WTC11 (cell line): ENCODE measurements around the gene ATP4A.

Source experiments
- CTCF ChIP-seq: fragments of 200-600 bp; IDR thresholded peaks from 2 replicates; pipeline ENCODE4 v1.8.0; 2022; ENCODE audit warnings: antibody characterized with exemption
- E2F4 ChIP-seq: sonication (generic); formaldehyde crosslinking; IDR thresholded peaks from 2 replicates; pipeline ENCODE4 v1.8.1; 2022; ENCODE audit warnings: low read depth, mild to moderate bottlenecking, moderate library complexity, missing genetic modification reagents, borderline replicate concordance
- FOXJ3 ChIP-seq: sonication (generic); formaldehyde crosslinking; IDR thresholded peaks from 2 replicates; pipeline ENCODE4 v1.9.0; 2021; ENCODE audit warnings: missing genetic modification reagents, mild to moderate bottlenecking, borderline replicate concordance
- NR1H2 ChIP-seq: sonication (generic); formaldehyde crosslinking; IDR thresholded peaks from 2 replicates; pipeline ENCODE4 v1.9.0; 2021; ENCODE audit warnings: mild to moderate bottlenecking, moderate library complexity, missing genetic modification reagents
- TF ChIP-seq, protein P1 (sequence below): sonication (generic); formaldehyde crosslinking; IDR thresholded peaks from 2 replicates; pipeline ENCODE4 v1.8.0; 2022; ENCODE audit warnings: mild to moderate bottlenecking, missing genetic modification reagents

DNA sequence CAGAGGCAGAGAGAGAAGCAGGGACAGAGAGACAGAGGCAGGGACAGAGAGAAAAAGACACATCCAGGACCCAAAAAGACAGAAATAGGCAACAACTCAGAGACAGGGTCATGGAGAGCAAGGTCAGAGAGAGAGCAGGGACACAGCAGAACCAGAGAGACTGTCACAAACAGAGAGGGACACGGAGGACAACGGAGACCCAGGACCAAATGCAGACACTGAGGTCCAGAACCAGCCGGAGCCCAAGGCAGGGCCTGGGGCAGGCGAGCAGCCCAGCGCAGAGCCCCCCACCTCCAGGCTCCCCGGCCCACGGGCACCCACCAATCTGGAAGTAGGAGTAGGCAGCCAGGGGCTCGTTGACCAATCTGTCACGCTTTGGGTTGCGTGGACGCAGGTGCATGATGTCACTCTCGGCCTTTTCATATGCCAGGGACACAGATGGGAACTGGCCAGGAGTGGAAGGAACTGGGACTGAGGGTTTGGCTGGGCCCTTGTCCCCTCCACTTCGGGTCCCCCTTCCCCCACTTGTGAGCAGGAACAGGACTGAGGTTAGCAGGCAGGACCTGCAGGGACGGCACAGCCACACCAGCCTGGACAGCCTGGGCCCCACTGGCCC lies 10.0 kb downstream of the ATP4A start:
- TF ChIP-seq FOXJ3 (CRISPR knock-in tag) (no peak), E2F4 (CRISPR knock-in tag) (no peak), NR1H2 (CRISPR knock-in tag) (no peak), CTCF (no peak)
- TF ChIP-seq, protein P1, sequence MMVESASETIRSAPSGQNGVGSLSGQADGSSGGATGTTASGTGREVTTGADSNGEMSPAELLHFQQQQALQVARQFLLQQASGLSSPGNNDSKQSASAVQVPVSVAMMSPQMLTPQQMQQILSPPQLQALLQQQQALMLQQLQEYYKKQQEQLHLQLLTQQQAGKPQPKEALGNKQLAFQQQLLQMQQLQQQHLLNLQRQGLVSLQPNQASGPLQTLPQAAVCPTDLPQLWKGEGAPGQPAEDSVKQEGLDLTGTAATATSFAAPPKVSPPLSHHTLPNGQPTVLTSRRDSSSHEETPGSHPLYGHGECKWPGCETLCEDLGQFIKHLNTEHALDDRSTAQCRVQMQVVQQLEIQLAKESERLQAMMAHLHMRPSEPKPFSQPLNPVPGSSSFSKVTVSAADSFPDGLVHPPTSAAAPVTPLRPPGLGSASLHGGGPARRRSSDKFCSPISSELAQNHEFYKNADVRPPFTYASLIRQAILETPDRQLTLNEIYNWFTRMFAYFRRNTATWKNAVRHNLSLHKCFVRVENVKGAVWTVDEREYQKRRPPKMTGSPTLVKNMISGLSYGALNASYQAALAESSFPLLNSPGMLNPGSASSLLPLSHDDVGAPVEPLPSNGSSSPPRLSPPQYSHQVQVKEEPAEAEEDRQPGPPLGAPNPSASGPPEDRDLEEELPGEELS (CRISPR knock-in tag): no peak
